ENCODE measurements around the gene ARFIP2.
A peak's percentile ranks its signal among the peaks of the same experiment; 100 is the strongest.

Gene ARFIP2

DNA sequence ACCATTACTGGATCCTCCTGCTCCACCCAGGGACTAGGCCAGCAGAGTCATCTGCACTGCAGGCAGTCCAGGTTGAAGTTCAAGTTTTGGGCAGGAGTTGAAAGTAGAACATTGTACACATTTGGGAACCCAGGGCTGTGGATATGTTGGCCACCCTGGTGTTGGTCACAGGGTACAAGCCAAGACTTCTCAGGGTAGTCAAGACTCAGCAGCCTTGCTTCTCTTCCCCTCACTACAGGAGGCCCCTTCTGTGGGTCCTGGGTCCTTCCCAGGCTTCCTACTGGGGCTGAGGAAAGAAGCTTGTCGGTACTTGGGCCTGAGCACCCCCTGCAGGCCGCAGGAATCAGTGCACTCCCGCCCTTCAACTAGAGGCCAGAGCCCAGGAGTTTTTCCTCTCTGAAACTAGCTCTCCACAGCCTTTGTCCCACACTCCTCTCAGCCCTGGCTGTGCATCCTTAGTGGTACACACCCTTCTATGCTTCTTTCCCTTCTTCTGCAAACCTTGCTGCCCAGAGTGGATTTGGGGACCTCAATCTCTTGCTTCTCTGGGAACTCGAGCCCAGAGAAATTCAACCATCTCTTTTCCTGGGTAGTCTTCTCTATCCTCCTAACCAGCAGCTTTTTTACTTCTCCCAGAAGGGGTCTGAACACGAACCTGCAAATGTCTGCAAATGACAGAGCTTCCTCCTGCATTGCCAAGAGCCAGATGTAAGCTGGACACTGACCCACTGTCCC lies 37.7 kb downstream of the ARFIP2 start:
- peak in 54 of 58 donors; percentile 2 to 74 (median 38) for DNase-seq

DNA sequence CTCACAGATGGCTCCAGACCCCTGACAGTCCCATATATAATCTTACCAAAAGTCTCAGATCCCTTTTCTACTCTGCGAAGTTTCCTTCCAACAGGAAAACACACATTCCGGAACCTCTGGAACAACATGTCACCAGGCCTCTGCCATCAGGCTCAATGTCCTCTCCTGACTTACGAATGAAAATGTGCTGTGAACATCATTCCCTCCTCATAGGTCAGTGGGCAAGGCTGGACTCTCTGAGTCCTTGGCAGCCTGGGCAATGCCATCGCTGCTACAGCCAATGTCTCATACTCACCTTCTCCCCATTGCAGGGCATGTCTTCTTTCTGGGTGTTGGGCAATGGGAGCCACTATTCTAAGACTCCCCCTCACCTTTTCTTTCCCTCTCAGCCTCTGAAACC lies 38.7 kb downstream of the ARFIP2 start:
- DNase-seq = no peak

DNA sequence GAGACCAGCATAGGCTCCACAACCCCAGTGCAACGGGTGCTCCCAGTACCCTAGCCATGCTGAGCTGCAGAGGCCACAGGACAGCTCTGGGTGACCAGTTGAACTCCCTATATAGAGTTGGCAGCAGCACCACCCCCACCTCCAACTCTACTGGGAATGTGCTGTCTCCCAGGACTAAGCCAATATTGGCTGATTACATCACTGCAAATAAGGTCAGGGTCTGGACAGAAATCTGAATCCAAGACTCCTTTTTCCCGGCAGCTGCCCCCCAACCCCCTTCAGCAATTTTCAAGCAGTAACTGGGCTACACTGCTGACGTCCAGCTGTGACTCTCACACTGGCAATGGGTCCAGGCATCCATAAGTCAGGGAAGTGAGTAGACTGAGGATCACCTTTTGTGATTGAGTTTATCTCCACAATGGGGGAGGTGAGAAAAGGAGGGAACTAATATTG lies 40.2 kb downstream of the ARFIP2 start, which contains the start of gene HPX:
HPX (minus strand) TSS at position 82 of the 453 bp plus-strand sequence; CDS start at position 58, 24 bp downstream.
- no peak for DNase-seq

DNA sequence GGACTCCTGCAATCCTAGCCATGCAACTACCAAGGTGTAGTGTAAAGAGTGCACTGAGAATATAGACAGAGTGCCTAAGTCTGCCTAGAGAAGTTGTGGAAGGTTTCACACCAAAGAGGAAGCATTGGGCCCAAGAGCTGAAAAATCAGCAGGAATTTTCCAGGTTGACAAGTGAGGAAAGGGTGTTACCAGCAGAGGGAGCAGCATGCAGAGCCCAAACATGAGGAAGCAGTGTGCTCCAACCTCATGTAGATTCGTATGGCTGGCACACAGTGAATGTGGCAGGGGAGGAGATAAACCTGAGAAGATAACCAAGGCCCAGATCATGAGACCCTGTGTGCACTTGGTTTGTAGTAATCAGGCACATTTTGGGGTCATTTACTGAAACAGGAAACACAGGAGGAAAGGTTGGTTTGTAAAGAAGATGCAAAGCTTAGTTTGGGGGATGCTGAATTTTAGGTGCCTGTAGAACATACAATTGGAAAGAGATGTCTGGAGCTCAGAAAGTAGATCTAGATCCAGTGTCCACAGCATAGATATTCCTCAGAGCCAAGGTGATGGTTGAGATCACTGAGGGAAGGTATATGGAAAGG lies 42.1 kb downstream of the ARFIP2 start:
- peak in 46 of 58 donors; percentile 3 to 70 (median 25) for DNase-seq

DNA sequence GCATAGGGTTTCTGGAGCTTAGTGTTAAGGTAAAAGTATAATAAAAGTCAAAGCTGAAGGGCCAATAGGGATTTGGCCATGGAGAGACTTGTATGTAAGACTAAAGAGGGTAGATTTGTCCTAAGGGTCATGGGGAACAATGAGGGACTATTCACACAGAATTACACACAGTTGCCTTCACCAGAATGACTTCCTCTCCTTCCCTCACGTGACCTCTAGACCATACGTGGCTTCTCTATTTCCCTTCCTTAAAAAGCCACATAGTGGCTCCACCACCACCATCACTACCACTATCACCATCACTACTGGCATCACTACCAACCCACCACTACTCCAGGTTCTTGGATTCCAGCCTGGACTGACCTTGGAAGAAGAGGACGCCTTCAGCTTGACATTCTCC lies 43.1 kb downstream of the ARFIP2 start:
- DNase-seq = no peak

DNA sequence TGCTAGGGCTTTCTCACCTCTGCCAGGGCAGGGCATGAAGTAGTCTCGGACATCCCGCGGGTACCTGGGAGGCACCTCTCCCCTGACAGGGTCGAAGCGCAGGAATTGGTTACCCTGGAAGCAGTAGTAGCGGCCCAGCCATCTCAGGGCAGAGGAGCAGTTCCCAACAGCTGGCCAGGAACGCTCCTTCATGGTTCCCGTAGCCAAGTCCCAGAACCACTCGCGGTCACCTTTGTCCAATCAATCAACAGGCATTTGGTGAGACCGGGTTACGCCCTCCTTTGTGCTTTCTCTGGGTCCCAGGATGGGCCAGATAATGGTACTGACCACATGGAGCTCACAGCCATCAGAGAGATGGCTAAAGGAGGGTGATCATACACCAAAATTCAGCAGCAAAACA lies 43.7 kb downstream of the ARFIP2 start:
- DNase-seq = no peak

DNA sequence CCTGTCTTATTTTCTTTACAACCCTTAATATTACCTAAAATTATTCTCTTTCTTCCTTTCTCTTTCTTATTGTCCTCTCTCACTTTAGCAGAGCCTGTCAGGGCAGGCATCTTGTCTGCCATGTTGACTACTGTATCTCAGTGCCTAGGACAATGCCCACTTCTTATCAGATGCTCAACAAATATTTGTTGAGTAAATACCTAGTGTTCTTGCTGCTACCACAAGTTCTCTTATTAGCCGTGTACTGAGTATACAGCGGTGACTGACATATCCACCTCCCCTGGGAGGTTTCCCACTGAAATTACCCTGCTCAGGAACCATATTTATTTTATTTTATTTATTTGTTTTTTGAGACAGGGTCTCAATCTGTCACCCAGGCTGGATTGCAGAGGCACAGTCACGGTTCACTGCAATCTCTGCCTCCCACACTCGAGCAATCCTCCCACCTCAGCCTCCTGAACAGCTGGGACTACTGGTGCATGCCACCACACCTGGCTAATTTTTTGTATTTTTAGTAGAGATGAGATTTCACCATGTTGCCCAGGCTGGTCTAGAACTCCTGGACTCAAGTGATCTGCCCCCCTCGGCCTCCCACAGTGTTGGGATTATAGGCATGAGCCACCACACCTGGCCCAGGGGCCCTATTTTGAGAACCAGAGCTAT lies 47.0 kb downstream of the ARFIP2 start:
- no peak for DNase-seq

DNA sequence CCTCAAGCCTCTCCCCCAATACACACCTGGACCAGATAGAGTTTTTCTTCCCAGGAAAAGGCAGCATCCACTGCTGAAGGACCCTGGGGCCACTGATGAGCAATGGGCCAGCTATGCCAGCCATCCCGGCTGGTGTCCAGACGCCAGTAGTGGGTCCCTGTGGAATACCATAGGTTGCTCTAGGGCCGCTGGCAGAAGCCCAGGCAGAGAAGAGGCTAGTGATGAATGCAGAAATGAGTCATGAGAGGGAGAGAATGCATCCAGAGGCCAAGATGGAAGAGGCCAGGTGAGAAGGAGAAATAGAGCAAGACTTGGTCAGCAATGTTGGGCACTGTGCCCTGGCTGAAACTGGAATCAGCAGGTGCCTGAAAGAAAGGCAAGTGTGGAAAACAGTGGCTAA lies 49.3 kb downstream of the ARFIP2 start:
- DNase-seq = no peak

DNA sequence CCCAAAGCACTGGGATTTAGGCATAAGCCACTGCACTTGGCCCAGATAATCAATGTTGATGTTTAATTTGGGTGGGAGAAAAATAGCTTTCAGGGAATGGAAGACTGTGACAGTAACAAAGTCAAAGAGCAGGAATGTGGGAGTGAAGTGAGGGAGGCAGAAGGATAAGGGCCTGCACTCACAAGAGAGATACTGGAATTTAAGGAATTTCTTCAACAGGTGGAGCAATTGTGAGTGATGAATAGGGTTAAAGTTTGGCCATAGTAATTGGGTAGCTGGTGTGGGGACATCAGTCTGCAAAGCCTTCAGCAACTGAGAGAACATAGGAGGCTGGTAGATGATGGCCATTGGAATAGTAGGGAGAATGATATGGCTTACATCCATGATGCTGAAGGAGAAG lies 53.6 kb downstream of the ARFIP2 start:
- no peak for DNase-seq
